Cardiac muscle cell (in vitro differentiated cells and primary cell): ENCODE data around the gene NEK1. TPM values are rescaled to one million over a fixed set of nuclear protein-coding genes. Genes with fewer than 3 reads are reported as not detected.

ENCODE experiments used
- DNase-seq, 2 donors: peaks; one replicate each; pipeline versions ENCODE4 v3.0.0 to v3.0.0-alpha.2; 2010 to 2017; ENCODE audit warnings: low read depth in 1 of 2, low spot score in 1 of 2
- H3K27ac ChIP-seq: fragments of 200-600 bp; sonication (generic); 2 replicates; pipeline ENCODE4 v1.5.1; 2016
- H3K27me3 ChIP-seq: fragments of 200-600 bp; sonication (generic); 2 replicates; pipeline ENCODE4 v1.6.0; 2016; ENCODE audit warnings: control low read depth
- H3K36me3 ChIP-seq: fragments of 200-600 bp; sonication (generic); 2 replicates; pipeline ENCODE4 v1.5.1; 2016; ENCODE audit warnings: control low read depth
- H3K4me1 ChIP-seq: fragments of 200-600 bp; sonication (generic); 2 replicates; pipeline ENCODE4 v1.8.1; 2017; ENCODE audit warnings: low read depth, mild to moderate bottlenecking, mixed run types
- H3K4me3 ChIP-seq: fragments of 200-600 bp; sonication (generic); 2 replicates; pipeline ENCODE4 v1.5.1; 2016; ENCODE audit warnings: mild to moderate bottlenecking
- H3K9me3 ChIP-seq: fragments of 200-600 bp; sonication (generic); 2 replicates; pipeline ENCODE4 v1.5.1; 2017; ENCODE audit warnings: low read depth, mild to moderate bottlenecking, control low read depth
- CTCF ChIP-seq: IDR thresholded peaks from 2 replicates; pipeline ENCODE4 v1.5.1; 2012; ENCODE audit warnings: low read depth, mild to moderate bottlenecking, low read length
- polyA plus RNA-seq: library from polyadenylated mRNA; unstranded; fragments of >200 nt; fragmentation: Nextera tagmentation; extraction: Ambion mirVana; gene quantifications from 2 replicates; pipeline ENCODE4 v1.2.1, GENCODE V29; 2016
- total RNA-seq: library from RNA; depleted of rRNA; stranded (reverse); fragments of >200 nt; gene quantifications from 2 replicates; pipeline ENCODE4 v1.2.3, GENCODE V29; 2016

NEK1 gene
- total and polyA plus RNA-seq, 2 experiments from 2014 or later = 11.3 to 17.0 TPM

GRCh38 chr4:169345316-169345721, 267.1 kb downstream of the NEK1 start:
- no peak for TF ChIP-seq CTCF
- Histone ChIP-seq H3K4me3 (no peak overlapping the region), H3K4me1 (no peaks in the 10 kb centered on the region), H3K27ac (no peak overlapping the region), H3K27me3 (no peaks in the 10 kb centered on the region), H3K9me3 (no peaks in the 10 kb centered on the region), H3K36me3 (no peaks in the 10 kb centered on the region)
- peak in 1 of 2 donors; percentile 35 for DNase-seq

Other genes starting within 250 kb of the NEK1 start
- 34.8 and 48.7 TPM in 2 replicates for gene CLCN3, start 8.0 kb upstream of the NEK1 start, total RNA-seq
- gene CLCN3, start 8.0 kb upstream of the NEK1 start, polyA plus RNA-seq = 22.4 and 24.4 TPM in 2 replicates
- gene HPF1, start 145.4 kb upstream of the NEK1 start, total RNA-seq = 22.4 and 27.5 TPM in 2 replicates
- 51.8 and 53.8 TPM in 2 replicates for gene HPF1, start 145.4 kb upstream of the NEK1 start, polyA plus RNA-seq